ENCODE data around the gene P2RY8.

The P2RY8 gene

GRCh38 chrX:1488141-1488540 is 48.8 kb downstream of the P2RY8 start:
- no peak for TF ChIP-seq REST (IDR thresholded peaks at IDR 0.05; ENCODE audit: insufficient read depth in 1 of 2, low read depth in 2 of 2, low read length in 2 of 2)
- TF ChIP-seq FOXP2 (optimal IDR thresholded peaks at IDR 0.05; ENCODE audit: borderline replicate concordance, extremely low read depth, extremely low read length, insufficient read depth) = no peak
- no peak for TF ChIP-seq SIN3A (IDR thresholded peaks at IDR 0.05; ENCODE audit: borderline replicate concordance, insufficient read depth, low read length)
- TF ChIP-seq TAF1 (IDR thresholded peaks at IDR 0.05; ENCODE audit: borderline replicate concordance, insufficient read depth, low read length) = no peak
- no peak for TF ChIP-seq POLR2AphosphoS5 (IDR thresholded peaks at IDR 0.05; ENCODE audit: low read depth, low read length)

GRCh38 chrX:1487401-1487800 is 49.6 kb downstream of the P2RY8 start:
- TF ChIP-seq TAF1 (IDR thresholded peaks at IDR 0.05; ENCODE audit: borderline replicate concordance, insufficient read depth, low read length) (no peak), SIN3A (IDR thresholded peaks at IDR 0.05; ENCODE audit: borderline replicate concordance, insufficient read depth, low read length) (no peak), REST (IDR thresholded peaks at IDR 0.05; ENCODE audit: insufficient read depth in 1 of 2, low read depth in 2 of 2, low read length in 2 of 2) (no peak), FOXP2 (optimal IDR thresholded peaks at IDR 0.05; ENCODE audit: borderline replicate concordance, extremely low read depth, extremely low read length, insufficient read depth) (no peak), POLR2AphosphoS5 (IDR thresholded peaks at IDR 0.05; ENCODE audit: low read depth, low read length) (no peak)

DNA sequence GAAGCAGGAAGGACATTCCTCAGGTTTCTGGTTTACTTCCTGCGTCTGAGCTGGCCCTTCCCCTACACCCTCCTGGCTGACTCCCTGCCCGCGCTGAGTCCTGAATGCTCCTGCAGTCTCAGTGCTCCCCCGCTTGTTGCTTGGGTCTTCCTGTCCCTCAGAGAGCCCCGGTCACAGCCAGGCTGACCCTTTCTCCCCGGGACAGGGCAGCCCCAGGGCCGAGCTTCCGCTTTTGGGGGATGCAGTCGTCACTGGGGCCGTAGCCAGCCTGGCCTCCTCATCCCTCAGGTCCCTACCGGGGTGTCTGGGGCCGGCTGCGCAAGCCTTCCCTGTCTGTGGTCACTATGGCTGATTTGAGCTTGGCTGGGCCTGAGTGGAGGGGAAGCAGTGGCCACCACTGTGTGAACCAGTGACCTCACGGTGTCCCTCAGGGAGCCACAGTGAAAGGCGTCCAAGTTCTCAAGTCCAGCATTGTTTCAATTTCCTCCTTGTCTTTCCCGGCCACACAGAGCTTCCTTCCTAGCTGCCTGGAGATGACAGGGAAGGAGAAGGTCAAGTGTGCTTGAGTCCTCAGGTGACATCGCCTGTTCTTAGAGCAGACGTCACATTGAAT is 50.1 kb downstream of the P2RY8 start:
- no peak for TF ChIP-seq SIN3A (IDR thresholded peaks at IDR 0.05; ENCODE audit: borderline replicate concordance, insufficient read depth, low read length)
- TF ChIP-seq REST (IDR thresholded peaks at IDR 0.05; ENCODE audit: insufficient read depth in 1 of 2, low read depth in 2 of 2, low read length in 2 of 2) = no peak
- no peak for TF ChIP-seq FOXP2 (optimal IDR thresholded peaks at IDR 0.05; ENCODE audit: borderline replicate concordance, extremely low read depth, extremely low read length, insufficient read depth)

- TF ChIP-seq POLR2AphosphoS5 (IDR thresholded peaks at IDR 0.05; ENCODE audit: low read depth, low read length) (no peak), SIN3A (IDR thresholded peaks at IDR 0.05; ENCODE audit: borderline replicate concordance, insufficient read depth, low read length) (no peak), TAF1 (IDR thresholded peaks at IDR 0.05; ENCODE audit: borderline replicate concordance, insufficient read depth, low read length) (no peak), REST (IDR thresholded peaks at IDR 0.05; ENCODE audit: insufficient read depth in 1 of 2, low read depth in 2 of 2, low read length in 2 of 2) (no peak), FOXP2 (optimal IDR thresholded peaks at IDR 0.05; ENCODE audit: borderline replicate concordance, extremely low read depth, extremely low read length, insufficient read depth) (no peak)
Observed at GRCh38 chrX:1486177-1486576, 50.8 kb downstream of the P2RY8 start.

- TF ChIP-seq REST (IDR thresholded peaks at IDR 0.05; ENCODE audit: insufficient read depth in 1 of 2, low read depth in 2 of 2, low read length in 2 of 2) = no peak
- TF ChIP-seq SIN3A (IDR thresholded peaks at IDR 0.05; ENCODE audit: borderline replicate concordance, insufficient read depth, low read length) = no peak
- no peak for TF ChIP-seq FOXP2 (optimal IDR thresholded peaks at IDR 0.05; ENCODE audit: borderline replicate concordance, extremely low read depth, extremely low read length, insufficient read depth)
- TF ChIP-seq POLR2AphosphoS5 (IDR thresholded peaks at IDR 0.05; ENCODE audit: low read depth, low read length) = no peak
- TF ChIP-seq TAF1 (IDR thresholded peaks at IDR 0.05; ENCODE audit: borderline replicate concordance, insufficient read depth, low read length) = no peak
Observed at GRCh38 chrX:1485033-1485432, 52.0 kb downstream of the P2RY8 start.
